Motor neuron (in vitro differentiated cells): ENCODE results near the gene DMD. TPM values are rescaled to one million over a fixed set of nuclear protein-coding genes. Genes with fewer than 3 reads are reported as not detected.

ENCODE experiments used
- ATAC-seq, 8 experiments: fragments of 200-7000 bp; cut with Tn5 transposase; replicated peaks in 6 of 8; 2 replicates each; pipeline ENCODE4 v1.8.0; 2021; ENCODE audit warnings: mild to moderate bottlenecking in 8 of 8, moderate library complexity in 8 of 8
- H3K27ac ChIP-seq, 2 donors: fragments of 250-450 bp; sonication (Bioruptor Pico); 2 replicates each; pipeline ENCODE4 v1.9.0; 2021; ENCODE audit warnings: antibody characterized with exemption in 2 of 2, mild to moderate bottlenecking in 2 of 2, moderate library complexity in 1 of 2
- H3K4me1 ChIP-seq, 2 donors: fragments of 250-450 bp; sonication (Bioruptor Pico); replicated peaks in 1 of 2; 2 replicates each; pipeline ENCODE4 v1.6.1; 2021; ENCODE audit warnings: antibody characterized with exemption in 2 of 2, mild to moderate bottlenecking in 2 of 2, moderate library complexity in 1 of 2
- H3K4me3 ChIP-seq, 5 donors: fragments of 250-450 bp; sonication (Bioruptor Pico); 2 replicates each; pipeline ENCODE4 v1.9.0; 2021; ENCODE audit warnings: antibody characterized with exemption in 5 of 5, mild to moderate bottlenecking in 5 of 5, moderate library complexity in 4 of 5
- WGBS, 10 experiments: fragments of 450-650 bp; shearing (Covaris generic); methylation state at CpG; one replicate each; pipeline ENCODE4 v1.0.0; 2022; 5-methylcytosine and 5-hydroxymethylcytosine counted together
- in situ Hi-C, 9 experiments: fragments of 400-800 bp; cut with MboI; loops; one replicate each; pipeline ENCODE4 v1.15.0; 2021; ENCODE audit warnings: low sequenced_read_pairs in 9 of 9, low pct_unique_long_range_greater_than_20kb in 2 of 9; ENCODE audit not compliant: unreplicated experiment in 9 of 9
- total RNA-seq, 8 experiments: library from RNA; unstranded; fragments of 300-600 nt; gene quantifications; 2 replicates each; pipeline versions ENCODE4 v1.2.3 to v1.2.4, GENCODE V29; 2022

The DMD gene
- total RNA-seq, 8 experiments from 2014 or later = 3.9 to 378 (median 10.5) TPM

- 0 to 100% (median 56%) methylated on average over 2 to 6 of the region's 6 CpGs; no CpG with 5 or more reads in 5 of the 10 experiments for WGBS, 10 experiments
- in situ Hi-C loops = no loop called here
- Histone ChIP-seq H3K27ac (no peak overlapping the region), H3K4me1 (peaks cover 2 to 6% of the 10 kb centered on the region in 2 donors), H3K4me3 (no peak overlapping the region)
- ATAC-seq = no peak
Observed at GRCh38 chrX:31130457-31131220, 2080.7 kb downstream of the DMD start.

DNA sequence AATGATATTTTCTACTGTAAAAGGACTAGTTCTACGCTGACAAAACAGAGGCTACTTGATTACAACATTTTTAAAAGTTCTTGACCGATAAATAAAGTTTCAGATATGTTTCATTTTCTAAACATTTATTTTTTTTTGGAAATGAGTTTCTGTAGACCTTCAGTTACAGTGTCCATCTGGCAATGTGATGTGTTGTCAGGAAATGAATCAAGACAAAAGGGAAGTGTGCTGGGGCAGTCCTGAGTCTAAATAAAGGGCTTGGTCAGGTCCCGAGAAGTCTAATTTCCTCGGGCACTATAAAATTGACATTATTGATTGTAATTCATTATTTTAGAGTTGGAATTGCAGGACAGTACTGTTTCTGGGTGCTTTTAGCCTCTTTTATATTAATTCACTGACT lies 2082.5 kb downstream of the DMD start:
- peaks cover 2 to 6% of the 10 kb centered on the region in 2 donors for H3K4me1 ChIP-seq
- ATAC-seq = no peak
- 63 to 100% (median 91%) methylated on average over 1 to 4 of the region's 4 CpGs; no CpG with 5 or more reads in 4 of the 10 experiments for WGBS, 10 experiments
- no peak overlapping the region for H3K4me3 ChIP-seq
- H3K27ac ChIP-seq = no peak overlapping the region
- in situ Hi-C loops = no loop called here

DNA sequence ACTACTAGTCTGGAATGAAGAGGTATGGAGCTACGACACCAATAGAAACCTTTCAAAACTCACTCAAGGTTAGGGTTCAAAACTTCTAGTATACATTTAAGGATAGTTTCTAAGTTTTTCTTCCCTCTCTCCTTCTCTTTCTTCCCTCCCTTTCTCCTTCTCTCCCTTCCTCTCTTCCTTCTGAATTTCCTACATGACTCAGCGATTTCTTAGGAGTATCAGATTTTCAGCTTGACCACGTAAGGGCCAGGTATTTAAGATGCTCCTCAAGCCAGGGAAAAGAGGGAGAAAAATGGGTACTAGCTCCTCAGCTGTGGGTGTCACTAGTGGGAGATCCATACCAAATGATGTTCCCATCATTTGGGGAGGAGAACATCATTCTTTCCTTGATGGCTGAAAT lies 2083.6 kb downstream of the DMD start:
- peaks cover 0 to under 1% of the 10 kb centered on the region in 2 donors for H3K4me1 ChIP-seq
- no peak overlapping the region for H3K4me3 ChIP-seq
- H3K27ac ChIP-seq = no peak overlapping the region
- in situ Hi-C loops = no loop called here
- 50 to 100% (median 93%) methylated on average over 1 to 3 of the region's 3 CpGs; no CpG with 5 or more reads in 5 of the 10 experiments for WGBS, 10 experiments
- no peak for ATAC-seq

GRCh38 chrX:31126205-31126604 lies 2085.1 kb downstream of the DMD start:
- H3K4me1 ChIP-seq = no peaks in the 10 kb centered on the region
- in situ Hi-C loops = no loop called here
- H3K4me3 ChIP-seq = no peak overlapping the region
- WGBS, 10 experiments = 0 to 100% (median 54%) methylated on average over 1 to 7 of the region's 7 CpGs; no CpG with 5 or more reads in 3 of the 10 experiments
- ATAC-seq = peak in 5 of 8 experiments; percentile 46 to 97 (median 88)
- H3K27ac ChIP-seq = peak overlapping the region in 1 of 2 donors; percentile 62

DNA sequence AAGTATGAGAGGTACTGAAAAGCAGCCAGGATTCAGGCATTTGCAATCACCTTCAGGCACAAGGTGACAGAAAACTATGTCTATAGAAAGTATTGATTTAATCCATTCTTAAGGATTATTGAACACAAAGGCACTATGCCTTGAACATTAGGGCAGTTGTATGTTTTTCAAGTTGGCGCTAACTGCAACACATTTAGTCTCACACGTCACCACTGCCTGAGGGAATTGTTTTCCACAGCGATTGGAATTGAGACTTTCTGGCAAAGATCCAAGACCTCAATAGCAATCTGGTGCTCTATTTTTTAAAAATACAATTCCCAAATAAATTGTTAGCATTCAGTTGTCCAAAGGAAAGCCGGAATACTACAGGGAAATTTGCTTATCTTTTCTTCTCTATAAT lies 2086.8 kb downstream of the DMD start:
- Histone ChIP-seq H3K4me1 (no peaks in the 10 kb centered on the region), H3K4me3 (no peak overlapping the region), H3K27ac (no peak overlapping the region)
- 40 to 90% (median 74%) methylated on average over 1 to 4 of the region's 4 CpGs; no CpG with 5 or more reads in 4 of the 10 experiments for WGBS, 10 experiments
- in situ Hi-C loops = no loop called here
- ATAC-seq = no peak

- Histone ChIP-seq H3K27ac (no peak overlapping the region), H3K4me3 (no peak overlapping the region), H3K4me1 (no peaks in the 10 kb centered on the region)
- ATAC-seq = no peak
- in situ Hi-C loops = no loop called here
- WGBS, 10 experiments = 21 to 100% (median 49%) methylated on average over 1 to 3 of the region's 3 CpGs; no CpG with 5 or more reads in 4 of the 10 experiments
Observed at GRCh38 chrX:31123335-31123734, 2088.0 kb downstream of the DMD start.

GRCh38 chrX:31117266-31117665 lies 2094.1 kb downstream of the DMD start:
- in situ Hi-C loops = no loop called here
- 10 to 87% (median 43%) methylated on average over 2 to 3 of the region's 4 CpGs; no CpG with 5 or more reads in 6 of the 10 experiments for WGBS, 10 experiments

DNA sequence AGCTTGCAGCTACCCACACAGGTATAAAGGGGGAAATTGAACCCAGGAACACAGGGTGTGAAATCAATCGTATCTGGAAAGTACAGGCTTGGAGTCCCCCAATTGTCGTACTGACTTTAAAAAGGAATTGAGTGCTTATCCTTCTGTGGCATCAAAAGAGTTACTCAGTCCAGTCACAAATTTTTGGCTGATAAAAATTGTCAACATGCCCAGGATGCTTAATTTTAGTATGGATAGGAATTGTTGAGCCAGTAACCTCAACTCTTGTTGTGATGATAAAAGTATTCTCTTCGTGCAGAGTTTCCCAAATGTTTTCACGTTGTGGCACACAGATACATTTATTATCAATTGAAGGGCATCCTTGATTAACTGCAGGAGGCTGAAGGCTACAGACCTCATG lies 2096.0 kb downstream of the DMD start:
- ATAC-seq = no peak
- in situ Hi-C loops = no loop called here
- H3K27ac ChIP-seq = no peak overlapping the region
- WGBS, 10 experiments = 0 to 100% (median 47%) methylated on average over 1 to 4 of the region's 4 CpGs; no CpG with 5 or more reads in 4 of the 10 experiments
- no peaks in the 10 kb centered on the region for H3K4me1 ChIP-seq
- no peak overlapping the region for H3K4me3 ChIP-seq

More at GRCh38 chrX:31117266-31117665, 2094.1 kb downstream of the DMD start:
- ATAC-seq = peak in 2 of 8 experiments; percentile 17 to 61
- Histone ChIP-seq H3K4me3 (no peak overlapping the region), H3K27ac (no peak overlapping the region), H3K4me1 (no peaks in the 10 kb centered on the region)

DNA sequence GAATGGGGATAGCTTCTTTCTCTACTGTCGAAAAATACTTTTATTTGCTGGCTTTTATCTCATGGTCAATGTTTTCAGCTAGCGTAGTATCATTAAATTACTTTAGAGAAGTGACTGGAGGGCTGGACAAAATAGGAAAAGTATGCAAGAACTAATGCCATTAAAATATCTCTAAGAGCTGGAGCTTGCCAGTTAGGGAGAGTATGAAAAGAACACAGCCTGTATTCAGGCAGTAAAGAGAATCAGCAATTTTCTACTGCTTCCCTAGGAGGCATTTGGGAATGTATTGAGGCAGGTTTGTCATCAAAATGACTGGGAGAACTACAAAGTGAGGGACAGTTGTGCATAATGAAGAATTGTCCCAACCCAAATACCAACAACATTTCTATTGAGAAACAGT lies 2096.5 kb downstream of the DMD start:
- 10 to 33% (median 10%) methylated on average over 1 to 2 of the region's 2 CpGs; no CpG with 5 or more reads in 7 of the 10 experiments for WGBS, 10 experiments
- in situ Hi-C loops = no loop called here

DNA sequence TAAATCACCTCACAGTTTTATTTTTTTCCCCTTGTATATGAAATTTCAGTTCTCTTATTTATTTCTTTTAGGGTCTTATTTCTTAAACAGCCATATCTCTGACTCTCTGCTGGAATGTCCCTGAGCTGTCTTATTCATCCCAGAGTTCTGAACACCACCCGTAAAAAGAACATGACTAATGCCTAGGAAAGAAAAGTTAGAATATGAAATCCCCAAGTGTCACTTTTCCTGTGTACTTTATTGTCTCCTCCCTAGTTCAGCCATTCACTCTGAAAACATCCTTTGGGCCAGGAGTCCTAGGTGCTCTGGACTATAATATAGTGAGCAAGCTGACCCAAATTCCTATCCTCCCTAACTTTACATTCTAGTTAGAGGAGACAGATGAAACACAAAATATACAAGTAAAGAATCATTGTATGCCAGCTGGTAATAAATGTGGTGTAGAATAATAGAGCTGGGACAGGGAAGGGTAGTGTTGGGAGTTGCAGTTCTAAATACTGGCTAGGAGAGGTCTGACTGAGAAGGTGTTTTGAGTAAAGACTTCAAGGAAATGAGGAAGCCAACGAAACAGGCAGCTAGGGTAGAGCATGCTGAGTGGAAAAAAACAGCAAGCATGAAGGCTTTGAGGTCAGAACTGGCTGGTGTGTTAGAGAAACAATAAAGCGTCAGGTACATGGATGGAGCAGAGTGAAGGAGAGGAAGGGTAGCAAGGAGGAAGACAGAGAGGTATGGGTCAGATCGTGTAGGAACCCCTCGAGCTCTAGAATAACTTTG lies 2098.9 kb downstream of the DMD start:
- WGBS, 10 experiments = 51 to 100% (median 83%) methylated on average over 1 to 5 of the region's 5 CpGs; no CpG with 5 or more reads in 2 of the 10 experiments
- no peak for ATAC-seq
- in situ Hi-C loops = no loop called here
- Histone ChIP-seq H3K4me3 (no peak overlapping the region), H3K4me1 (no peaks in the 10 kb centered on the region), H3K27ac (no peak overlapping the region)

More for the DNA sequence above, 2096.5 kb downstream of the DMD start:
- peak in 1 of 8 experiments; percentile 11 for ATAC-seq
- no peak overlapping the region for H3K4me3 ChIP-seq
- no peaks in the 10 kb centered on the region for H3K4me1 ChIP-seq
- H3K27ac ChIP-seq = no peak overlapping the region

DNA sequence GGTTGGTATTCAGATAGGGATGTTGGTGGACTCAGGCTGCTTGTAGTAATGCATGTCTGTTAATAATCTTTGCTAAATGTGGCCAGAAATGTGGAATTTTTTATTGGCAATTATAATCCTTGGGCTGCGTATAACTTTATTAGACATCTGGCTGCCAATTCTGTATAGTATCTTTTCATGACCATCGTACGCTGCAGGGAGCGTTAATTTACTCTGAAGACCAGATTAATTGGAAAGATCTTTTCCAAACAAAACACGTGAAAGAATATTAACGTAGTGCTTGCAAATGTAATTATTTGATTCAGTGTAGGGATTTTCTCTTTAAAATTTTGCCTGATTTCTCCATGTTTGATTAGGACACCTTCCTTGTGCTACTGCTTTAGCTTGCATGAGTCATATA lies 2100.7 kb downstream of the DMD start:
- no peak overlapping the region for H3K4me3 ChIP-seq
- H3K4me1 ChIP-seq = no peaks in the 10 kb centered on the region
- ATAC-seq = no peak
- H3K27ac ChIP-seq = no peak overlapping the region
- in situ Hi-C loops = no loop called here
- 7 to 100% (median 96%) methylated on average over 1 to 5 of the region's 6 CpGs; no CpG with 5 or more reads in 5 of the 10 experiments for WGBS, 10 experiments

- peak in 1 of 8 experiments; percentile 20 for ATAC-seq
- WGBS, 10 experiments = 100% methylated on average over 1 of the region's 2 CpGs; no CpG with 5 or more reads in 8 of the 10 experiments
- H3K4me3 ChIP-seq = no peak overlapping the region
- H3K4me1 ChIP-seq = no peaks in the 10 kb centered on the region
- in situ Hi-C loops = no loop called here
- H3K27ac ChIP-seq = no peak overlapping the region
Observed at GRCh38 chrX:31099536-31100090, 2111.7 kb downstream of the DMD start.

DNA sequence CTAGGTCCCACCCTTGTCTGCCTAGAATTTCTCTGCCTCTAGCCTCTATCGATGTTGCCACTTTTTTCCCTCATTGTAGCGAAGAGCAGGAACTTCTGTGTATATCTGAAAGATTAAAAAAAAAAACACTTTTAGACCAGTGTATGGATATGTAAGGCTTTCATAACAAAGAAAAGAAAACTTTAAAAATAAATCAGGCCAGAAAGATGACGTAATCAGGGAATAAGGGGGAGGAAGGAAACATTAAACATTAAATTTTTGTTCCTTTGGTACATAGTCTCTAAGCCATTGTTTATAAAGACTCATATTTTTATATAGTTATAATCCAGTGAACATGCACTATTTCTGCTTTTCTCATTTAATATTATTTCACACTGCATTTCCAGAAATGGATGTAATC lies 2113.3 kb downstream of the DMD start:
- in situ Hi-C loops = no loop called here
- 13 to 86% (median 69%) methylated on average over 1 to 3 of the region's 3 CpGs; no CpG with 5 or more reads in 3 of the 10 experiments for WGBS, 10 experiments
- Histone ChIP-seq H3K4me3 (no peak overlapping the region), H3K27ac (no peak overlapping the region), H3K4me1 (no peaks in the 10 kb centered on the region)
- ATAC-seq = no peak
